Right lobe of liver (tissue), 6 donors: ENCODE measurements around the gene IPO11. TPM values are rescaled to one million over a fixed set of nuclear protein-coding genes. Genes with fewer than 3 reads are reported as not detected.

Experiments used
- ATAC-seq, 4 donors: fragments of 200-7000 bp; cut with Tn5 transposase; one replicate each; pipeline ENCODE4 v1.9.1; 2020; ENCODE audit warnings: mild to moderate bottlenecking in 4 of 4, moderate library complexity in 4 of 4
- DNase-seq, 3 donors: peaks; one replicate each; pipeline ENCODE4 v3.0.0-alpha.2; 2020
- H3K27ac ChIP-seq, 3 donors: fragments of 200-600 bp; one replicate each; pipeline ENCODE4 v1.8.0; 2022
- H3K27me3 ChIP-seq, 2 donors: fragments of 200-600 bp; one replicate each; pipeline ENCODE4 v1.8.0; 2022
- H3K36me3 ChIP-seq, 4 donors: fragments of 200-600 bp; sonication (generic) in 1 of 4; one replicate each; pipeline versions ENCODE4 v1.5.1 to v1.8.0; 2017 to 2022; ENCODE audit warnings: control low read depth in 1 of 4
- H3K4me1 ChIP-seq, 4 donors: fragments of 200-600 bp; sonication (generic) in 1 of 4; one replicate each; pipeline versions ENCODE4 v1.5.1 to v1.8.0; 2017 to 2022; ENCODE audit warnings: control low read depth in 1 of 4
- H3K4me3 ChIP-seq, 3 donors: fragments of 200-600 bp; one replicate each; pipeline ENCODE4 v1.8.0; 2022
- H3K9me3 ChIP-seq, 4 donors: fragments of 200-600 bp; sonication (generic) in 1 of 4; one replicate each; pipeline versions ENCODE4 v1.5.1 to v1.8.0; 2017 to 2022; ENCODE audit warnings: control low read depth in 1 of 4
- POLR2A ChIP-seq: fragments of 450-650 bp; IDR thresholded peaks from one replicate; pipeline ENCODE4 v1.6.1; 2017; ENCODE audit warnings: antibody characterized with exemption, mild to moderate bottlenecking
- WGBS: methylation state at CpG from one replicate; pipeline ENCODE4 v1.1.6; 2018; ENCODE audit warnings: low coverage, low lambda C conversion rate; ENCODE audit not compliant: insufficient coverage; ENCODE audit errors: missing lambda C conversion rate; 5-methylcytosine and 5-hydroxymethylcytosine counted together
- intact Hi-C, 2 donors: fragments of 100-400 bp; cut with DNase I; formaldehyde crosslinking; loops; one replicate each; pipeline versions ENCODE4 v1.11.2 to v1.14.1; 2022
- total RNA-seq, 6 experiments: library from RNA; depleted of rRNA in 2 of 6; stranded (reverse); fragments of >200 nt in 2 of 6; fragmentation: NEBNext Ultra II Directional in 3 of 6; extraction: Animal tissue kit (Norgen Biotek cat#: 25700) in 3 of 6; gene quantifications; one replicate each; pipeline versions ENCODE4 v1.1.0 to v1.2.4, GENCODE V29; 2016 to 2023
- TF ChIP-seq, protein P1 (sequence below), 4 donors: fragments of 200-600 bp in 3 of 4; fragments of 450-650 bp in 1 of 4; IDR thresholded peaks; one replicate each; pipeline versions ENCODE4 v1.5.1 to v1.8.0; 2016 to 2022; ENCODE audit warnings: antibody characterized with exemption in 4 of 4, mild to moderate bottlenecking in 2 of 4
- donor health status: DM: no; HTN: yes; CAD: no.
- donor health status: DM: no; HTN: no; CAD: no.
- donor health status: DM: no; HTN: no; CAD: no.
- donor health status: DM: no; HTN: yes; CAD: no.
- donor health status: DM: no; HTN: yes; CAD: no.

Gene IPO11
- total RNA-seq, 6 experiments from 2014 or later, result 8.3 to 15.7 (median 13.6) TPM

DNA sequence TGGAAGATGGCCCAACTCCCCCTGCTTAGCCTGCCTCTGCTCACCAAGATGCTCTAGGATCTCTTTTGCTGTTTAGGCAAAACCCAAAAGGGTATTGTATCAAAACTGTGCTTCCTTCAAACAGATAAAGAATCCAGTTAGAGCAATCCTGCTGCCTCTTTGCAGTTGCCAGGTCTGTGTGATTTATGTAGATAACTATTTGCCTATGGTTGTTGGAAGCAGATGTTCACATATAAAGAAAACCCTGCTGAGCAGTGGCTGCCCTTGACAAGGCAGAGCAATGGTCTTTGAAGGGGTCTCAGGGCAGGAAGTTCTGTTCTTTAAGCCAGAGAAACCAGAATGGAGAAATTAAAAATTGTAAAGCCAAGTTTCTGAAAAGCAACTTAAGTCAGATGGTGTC lies 234.7 kb downstream of the IPO11 start:
- Histone ChIP-seq H3K9me3 (no peaks in the 10 kb centered on the region), H3K27ac (no peak overlapping the region), H3K4me3 (no peak overlapping the region), H3K4me1 (no peaks in the 10 kb centered on the region), H3K36me3 (no peaks in the 10 kb centered on the region), H3K27me3 (no peaks in the 10 kb centered on the region)
- intact Hi-C loops, result no loop called here
- TF ChIP-seq, protein P1, sequence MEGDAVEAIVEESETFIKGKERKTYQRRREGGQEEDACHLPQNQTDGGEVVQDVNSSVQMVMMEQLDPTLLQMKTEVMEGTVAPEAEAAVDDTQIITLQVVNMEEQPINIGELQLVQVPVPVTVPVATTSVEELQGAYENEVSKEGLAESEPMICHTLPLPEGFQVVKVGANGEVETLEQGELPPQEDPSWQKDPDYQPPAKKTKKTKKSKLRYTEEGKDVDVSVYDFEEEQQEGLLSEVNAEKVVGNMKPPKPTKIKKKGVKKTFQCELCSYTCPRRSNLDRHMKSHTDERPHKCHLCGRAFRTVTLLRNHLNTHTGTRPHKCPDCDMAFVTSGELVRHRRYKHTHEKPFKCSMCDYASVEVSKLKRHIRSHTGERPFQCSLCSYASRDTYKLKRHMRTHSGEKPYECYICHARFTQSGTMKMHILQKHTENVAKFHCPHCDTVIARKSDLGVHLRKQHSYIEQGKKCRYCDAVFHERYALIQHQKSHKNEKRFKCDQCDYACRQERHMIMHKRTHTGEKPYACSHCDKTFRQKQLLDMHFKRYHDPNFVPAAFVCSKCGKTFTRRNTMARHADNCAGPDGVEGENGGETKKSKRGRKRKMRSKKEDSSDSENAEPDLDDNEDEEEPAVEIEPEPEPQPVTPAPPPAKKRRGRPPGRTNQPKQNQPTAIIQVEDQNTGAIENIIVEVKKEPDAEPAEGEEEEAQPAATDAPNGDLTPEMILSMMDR (IDR thresholded peaks at IDR 0.05), result no peak
- TF ChIP-seq POLR2A, result no peak
- DNase-seq (no peak), ATAC-seq (no peak)

DNA sequence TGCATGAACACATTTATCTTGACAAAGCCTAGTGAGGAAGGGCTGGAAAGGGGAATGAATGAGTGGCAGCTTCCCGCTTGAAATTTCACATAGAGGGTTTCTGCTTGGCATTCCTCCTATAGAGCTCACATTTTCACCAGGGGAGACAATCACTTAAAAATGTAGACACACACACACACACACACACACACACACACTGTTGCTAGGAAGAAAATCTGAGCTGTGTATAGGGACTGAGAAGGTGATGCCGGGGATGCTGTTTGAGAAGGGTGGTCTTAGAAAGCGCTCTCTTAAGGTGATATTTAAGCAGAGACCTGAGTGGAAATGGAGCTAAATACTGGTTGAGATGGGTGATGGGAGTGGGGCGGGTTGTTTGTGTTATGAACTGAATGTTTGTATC lies 236.5 kb downstream of the IPO11 start:
- H3K9me3 ChIP-seq, result no peaks in the 10 kb centered on the region
- intact Hi-C loops, result no loop called here
- H3K4me3 ChIP-seq, result no peak overlapping the region
- H3K4me1 ChIP-seq, result no peaks in the 10 kb centered on the region
- no peak for ATAC-seq
- no peaks in the 10 kb centered on the region for H3K36me3 ChIP-seq
- H3K27me3 ChIP-seq, result no peaks in the 10 kb centered on the region
- no peak for DNase-seq
- no peak overlapping the region for H3K27ac ChIP-seq
- 90% methylated on average over 4 of the region's 4 CpGs for WGBS
- TF ChIP-seq, protein P1 (IDR thresholded peaks at IDR 0.05), result no peak
- no peak for TF ChIP-seq POLR2A

DNA sequence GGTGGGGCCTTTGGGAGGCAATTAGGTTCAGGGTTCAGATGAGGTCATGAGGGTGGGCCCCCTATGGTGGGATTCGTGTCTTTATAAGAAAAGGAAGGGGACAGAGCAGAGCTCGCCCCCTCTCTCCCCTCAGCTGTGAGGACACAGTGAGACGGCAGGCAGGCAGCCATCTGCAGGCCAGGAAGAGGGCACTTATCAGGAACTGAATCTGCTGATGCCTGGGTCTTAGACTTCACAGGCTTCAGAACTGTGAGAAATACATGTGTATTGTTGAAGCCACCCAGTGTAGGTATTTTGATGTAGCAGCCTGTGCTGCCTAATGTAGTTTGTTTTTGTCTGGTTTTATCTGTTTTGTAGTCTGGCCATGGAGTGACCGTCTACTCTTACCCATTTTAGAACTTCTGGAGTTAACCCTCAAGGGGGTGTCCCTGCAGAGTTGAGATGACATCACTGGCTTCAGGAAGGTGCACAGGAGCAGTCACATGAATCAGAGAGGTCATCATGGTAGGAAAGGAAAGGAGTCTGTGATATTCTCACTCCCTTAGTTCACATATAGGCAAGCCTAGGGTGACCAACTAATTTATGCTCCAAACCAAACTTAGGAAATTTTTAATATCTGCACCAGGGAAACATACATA lies 237.0 kb downstream of the IPO11 start:
- intact Hi-C loops, result no loop called here
- Histone ChIP-seq H3K36me3 (no peaks in the 10 kb centered on the region), H3K4me3 (no peak overlapping the region), H3K4me1 (no peaks in the 10 kb centered on the region), H3K9me3 (no peaks in the 10 kb centered on the region), H3K27ac (no peak overlapping the region), H3K27me3 (no peaks in the 10 kb centered on the region)
- DNase-seq (no peak), ATAC-seq (peak; percentile 29 to 60 (median 42))
- TF ChIP-seq, protein P1 (IDR thresholded peaks at IDR 0.05), result no peak
- TF ChIP-seq POLR2A, result no peak
- WGBS, result 44% methylated on average over 3 of the region's 4 CpGs

DNA sequence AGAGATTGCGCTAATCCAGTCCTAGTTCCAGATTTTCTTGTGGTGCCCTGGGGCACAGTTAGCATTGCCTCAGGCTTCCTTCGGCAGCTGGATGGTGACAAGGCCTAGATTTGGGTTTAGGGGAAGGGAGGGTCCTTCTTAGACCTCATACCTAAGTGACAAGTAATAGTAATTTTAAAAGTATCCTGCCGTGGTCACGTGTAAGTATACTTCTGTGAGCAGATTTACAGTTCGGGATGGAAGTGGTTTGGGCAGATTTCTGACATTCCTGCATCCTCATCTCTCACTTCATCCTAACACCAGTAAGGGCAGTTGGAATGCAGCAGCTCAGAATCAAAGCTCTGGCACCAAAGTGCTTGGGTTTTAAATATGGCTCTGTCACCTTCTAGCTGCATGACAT lies 237.6 kb downstream of the IPO11 start:
- Histone ChIP-seq H3K4me1 (no peaks in the 10 kb centered on the region), H3K36me3 (no peaks in the 10 kb centered on the region), H3K27ac (no peak overlapping the region), H3K4me3 (no peak overlapping the region), H3K27me3 (no peaks in the 10 kb centered on the region), H3K9me3 (no peaks in the 10 kb centered on the region)
- 90% methylated on average over 2 of the region's 5 CpGs for WGBS
- intact Hi-C loops, result no loop called here
- no peak for TF ChIP-seq POLR2A
- TF ChIP-seq, protein P1 (IDR thresholded peaks at IDR 0.05), result no peak
- DNase-seq (no peak), ATAC-seq (no peak)

DNA sequence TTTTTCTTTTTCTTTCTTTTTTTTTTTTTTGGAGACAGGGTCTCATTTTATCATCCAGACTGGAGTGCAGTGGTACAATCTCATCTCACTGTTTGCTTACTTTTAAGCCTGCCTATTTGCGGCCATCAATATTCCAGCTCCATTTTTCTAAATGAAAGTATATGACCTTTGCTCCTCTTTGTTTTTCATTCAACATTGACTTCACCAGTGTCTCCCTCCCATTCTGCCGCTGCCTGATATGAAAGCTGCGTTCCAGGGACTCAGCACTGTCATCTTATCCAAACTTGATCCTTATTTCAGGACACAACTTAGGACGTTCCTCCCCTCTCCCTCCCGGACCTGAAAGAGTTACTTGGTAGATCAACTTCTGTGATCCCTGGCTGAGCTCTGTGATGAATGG lies 239.7 kb downstream of the IPO11 start:
- Histone ChIP-seq H3K27me3 (no peaks in the 10 kb centered on the region), H3K36me3 (no peaks in the 10 kb centered on the region), H3K27ac (no peak overlapping the region), H3K4me1 (no peaks in the 10 kb centered on the region), H3K9me3 (no peaks in the 10 kb centered on the region), H3K4me3 (no peak overlapping the region)
- 30% methylated on average over 5 of the region's 5 CpGs for WGBS
- ATAC-seq, result no peak
- intact Hi-C loops, result no loop called here
- DNase-seq, result no peak
- TF ChIP-seq, protein P1 (IDR thresholded peaks at IDR 0.05), result no peak
- TF ChIP-seq POLR2A, result no peak
